Activated T-helper 9 cell treated with anti-CD3 and anti-CD28 coated beads, Interleukin-2, amount 50 U/mL, for 16 hours (primary cell): Measurements from ENCODE around the gene LPAR6.

Source experiments
- DNase-seq: peaks from one replicate; pipeline ENCODE4 v3.0.0-alpha.2; 2020; ENCODE audit warnings: low read depth

LPAR6 gene

DNA sequence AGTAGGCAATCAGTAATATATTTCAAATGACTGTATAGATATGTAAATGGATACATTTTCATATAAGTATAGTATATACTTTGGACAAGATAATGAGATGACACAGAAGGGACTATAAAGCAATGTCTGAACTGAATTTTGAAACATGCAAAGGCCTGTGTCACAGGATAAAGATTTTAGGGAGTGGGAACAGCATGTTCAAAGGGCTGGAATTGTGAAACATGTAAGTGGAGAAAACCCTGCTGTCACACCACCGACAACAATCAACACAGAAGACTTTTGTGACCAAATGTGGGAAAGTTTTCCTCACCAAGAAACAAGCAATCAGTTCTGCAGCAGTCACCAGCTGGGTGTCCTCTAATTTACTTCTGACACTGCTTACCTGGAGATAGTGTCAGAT lies 42.9 kb downstream of the LPAR6 start:
- DNase-seq, result no peak
